ENCODE measurements around the gene YAF2.

GRCh38 chr12:42173961-42174521 lies 64.0 kb downstream of the YAF2 start:
- no peak for TF ChIP-seq CTCF (IDR thresholded peaks at IDR 0.05; ENCODE audit: low read length)
- no peak for TF ChIP-seq EZH2 (IDR thresholded peaks at IDR 0.05; ENCODE audit: borderline replicate concordance, low read length)

Data from OCI-LY1 (cell line).